ENCODE measurements around the gene UBE2QL1. TPM values are rescaled to one million over a fixed set of nuclear protein-coding genes. Genes with fewer than 3 reads are reported as not detected.

The UBE2QL1 gene
- polyA plus RNA-seq, 1 of the 3 experiments (the other 2 are of a cell fraction), result 0.28 TPM

DNA sequence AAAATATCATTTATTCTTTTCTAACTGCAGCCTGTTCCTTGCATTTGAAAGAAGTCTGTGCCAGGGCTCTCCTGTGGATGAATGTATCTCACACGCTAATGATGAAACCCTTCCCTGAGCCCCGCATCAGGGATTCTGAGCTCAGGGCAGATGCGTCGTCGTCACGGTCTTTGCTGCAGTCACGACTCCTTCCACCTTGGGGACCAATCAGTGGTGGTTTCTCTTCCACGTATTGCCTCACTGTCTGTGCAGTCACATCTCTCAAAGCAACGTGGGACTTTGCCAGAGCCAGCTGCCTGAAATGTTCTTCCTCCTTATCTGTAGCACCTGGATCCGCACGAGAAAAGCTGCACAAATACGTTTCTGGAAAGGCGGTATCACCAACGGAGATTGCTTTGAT, 13.9 kb upstream of the UBE2QL1 start:
- Histone ChIP-seq H3K4me2 (no peak overlapping the region), H3K27me3 (ENCODE audit: insufficient read depth) (no peaks in the 10 kb centered on the region), H3K27ac (ENCODE audit: low read depth in 2 of 2, low read length in 1 of 2) (no peak overlapping the region), H3K9ac (no peak overlapping the region), H3K36me3 (replicated peaks in 1 of 2; ENCODE audit: control insufficient read depth in 1 of 2, insufficient read depth in 2 of 2, low read length in 1 of 2) (no peaks in the 10 kb centered on the region), H3K9me3 (no peaks in the 10 kb centered on the region), H3K4me1 (ENCODE audit: control insufficient read depth in 1 of 2, insufficient read depth in 2 of 2, low read depth in 1 of 2, low read length in 1 of 2) (no peaks in the 10 kb centered on the region; a peak in 2 of 4 replicates), H3K79me2 (ENCODE audit: insufficient read depth) (no peaks in the 10 kb centered on the region), H3F3A (replicated peaks; ENCODE audit: insufficient read depth) (no peaks in the 10 kb centered on the region), H3K9me2 (no peaks in the 10 kb centered on the region), H2AFZ (ENCODE audit: low read depth) (no peak overlapping the region), H4K20me1 (ENCODE audit: insufficient read depth) (no peaks in the 10 kb centered on the region), H3K4me3 (ENCODE audit: low read depth in 2 of 2, low read length in 1 of 2) (no peak overlapping the region)
- POLR2A ChIA-PET, result no interaction called here
- TF ChIP-seq FOXM1 (IDR thresholded peaks at IDR 0.05; ENCODE audit: low read depth) (no peak), YY1 (IDR thresholded peaks at IDR 0.05; ENCODE audit: low read depth) (no peak), TEAD4 (IDR thresholded peaks at IDR 0.05; ENCODE audit: borderline replicate concordance, insufficient read depth) (no peak), RXRA (IDR thresholded peaks at IDR 0.05; ENCODE audit: borderline replicate concordance, low read depth) (no peak), CHD2 (IDR thresholded peaks at IDR 0.05; ENCODE audit: low read length, partially characterized antibody) (no peak), TAF1 (IDR thresholded peaks at IDR 0.05; ENCODE audit: borderline replicate concordance, low read depth, low read length) (no peak), JUND (IDR thresholded peaks at IDR 0.05) (no peak), MXI1 (IDR thresholded peaks at IDR 0.05; ENCODE audit: low read depth, low read length) (no peak)
- TF ChIP-seq, protein P1, sequence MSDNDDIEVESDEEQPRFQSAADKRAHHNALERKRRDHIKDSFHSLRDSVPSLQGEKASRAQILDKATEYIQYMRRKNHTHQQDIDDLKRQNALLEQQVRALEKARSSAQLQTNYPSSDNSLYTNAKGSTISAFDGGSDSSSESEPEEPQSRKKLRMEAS (IDR thresholded peaks at IDR 0.05; ENCODE audit: low read depth), result no peak
- TF ChIP-seq, protein P2, sequence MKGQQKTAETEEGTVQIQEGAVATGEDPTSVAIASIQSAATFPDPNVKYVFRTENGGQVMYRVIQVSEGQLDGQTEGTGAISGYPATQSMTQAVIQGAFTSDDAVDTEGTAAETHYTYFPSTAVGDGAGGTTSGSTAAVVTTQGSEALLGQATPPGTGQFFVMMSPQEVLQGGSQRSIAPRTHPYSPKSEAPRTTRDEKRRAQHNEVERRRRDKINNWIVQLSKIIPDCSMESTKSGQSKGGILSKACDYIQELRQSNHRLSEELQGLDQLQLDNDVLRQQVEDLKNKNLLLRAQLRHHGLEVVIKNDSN (IDR thresholded peaks at IDR 0.05; ENCODE audit: borderline replicate concordance, low read depth), result no peak
- TF ChIP-seq, protein P3, sequence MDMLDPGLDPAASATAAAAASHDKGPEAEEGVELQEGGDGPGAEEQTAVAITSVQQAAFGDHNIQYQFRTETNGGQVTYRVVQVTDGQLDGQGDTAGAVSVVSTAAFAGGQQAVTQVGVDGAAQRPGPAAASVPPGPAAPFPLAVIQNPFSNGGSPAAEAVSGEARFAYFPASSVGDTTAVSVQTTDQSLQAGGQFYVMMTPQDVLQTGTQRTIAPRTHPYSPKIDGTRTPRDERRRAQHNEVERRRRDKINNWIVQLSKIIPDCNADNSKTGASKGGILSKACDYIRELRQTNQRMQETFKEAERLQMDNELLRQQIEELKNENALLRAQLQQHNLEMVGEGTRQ (IDR thresholded peaks at IDR 0.05; ENCODE audit: borderline replicate concordance, low read depth, low read length), result no peak
- 69% methylated on average over 14 of the region's 14 CpGs for WGBS (ENCODE audit: low lambda C conversion rate)
- CTCF ChIA-PET, result interaction anchor here (1.1 to 1.5 kb wide), 2 partner anchors 11 to 21 kb away, joined by 3 to 4 read pairs; no protein-coding TSS in a partner anchor
- no peak for DNase-seq

DNA sequence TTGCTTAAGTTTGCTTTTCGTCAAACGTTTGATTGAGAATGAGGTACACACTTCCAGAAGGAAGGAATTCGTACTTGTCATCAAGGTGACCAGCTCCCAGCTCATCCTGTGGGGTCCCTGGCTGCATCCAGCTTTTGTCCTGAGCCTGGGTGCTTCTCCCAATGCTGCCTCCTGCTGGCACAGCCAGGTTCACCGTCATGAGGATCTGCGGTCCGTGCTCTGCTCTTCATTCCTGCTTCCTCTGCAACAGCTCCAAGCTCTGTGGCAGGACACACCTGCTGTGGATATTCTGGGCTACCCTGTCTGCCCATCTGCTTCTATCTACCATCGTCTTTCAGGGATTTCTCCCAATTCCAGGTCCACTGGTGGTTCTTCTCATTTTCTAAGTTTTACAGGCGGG, 13.3 kb upstream of the UBE2QL1 start:
- Histone ChIP-seq H3K9me3 (no peaks in the 10 kb centered on the region), H3K27ac (ENCODE audit: low read depth in 2 of 2, low read length in 1 of 2) (no peak overlapping the region), H4K20me1 (ENCODE audit: insufficient read depth) (no peaks in the 10 kb centered on the region), H3K9ac (no peak overlapping the region), H3K36me3 (replicated peaks in 1 of 2; ENCODE audit: control insufficient read depth in 1 of 2, insufficient read depth in 2 of 2, low read length in 1 of 2) (no peaks in the 10 kb centered on the region), H3K9me2 (no peaks in the 10 kb centered on the region), H3K79me2 (ENCODE audit: insufficient read depth) (no peaks in the 10 kb centered on the region), H3K4me2 (no peak overlapping the region), H3K4me3 (ENCODE audit: low read depth in 2 of 2, low read length in 1 of 2) (no peak overlapping the region), H2AFZ (ENCODE audit: low read depth) (no peak overlapping the region), H3K27me3 (ENCODE audit: insufficient read depth) (no peaks in the 10 kb centered on the region), H3F3A (replicated peaks; ENCODE audit: insufficient read depth) (no peaks in the 10 kb centered on the region), H3K4me1 (ENCODE audit: control insufficient read depth in 1 of 2, insufficient read depth in 2 of 2, low read depth in 1 of 2, low read length in 1 of 2) (no peaks in the 10 kb centered on the region; a peak in 2 of 4 replicates)
- WGBS (ENCODE audit: low lambda C conversion rate), result 51% methylated on average over 8 of the region's 8 CpGs
- DNase-seq, result no peak
- ChIA-PET CTCF (interaction anchor here (1.5 kb wide), 1 partner anchor 11 kb away, joined by 4 read pairs; no protein-coding TSS in a partner anchor), POLR2A (no interaction called here)
- TF ChIP-seq JUND (IDR thresholded peaks at IDR 0.05), result no peak
- TF ChIP-seq RAD21 (IDR thresholded peaks at IDR 0.05; ENCODE audit: low read length), result peak; percentile 31
- TF ChIP-seq, protein P4, sequence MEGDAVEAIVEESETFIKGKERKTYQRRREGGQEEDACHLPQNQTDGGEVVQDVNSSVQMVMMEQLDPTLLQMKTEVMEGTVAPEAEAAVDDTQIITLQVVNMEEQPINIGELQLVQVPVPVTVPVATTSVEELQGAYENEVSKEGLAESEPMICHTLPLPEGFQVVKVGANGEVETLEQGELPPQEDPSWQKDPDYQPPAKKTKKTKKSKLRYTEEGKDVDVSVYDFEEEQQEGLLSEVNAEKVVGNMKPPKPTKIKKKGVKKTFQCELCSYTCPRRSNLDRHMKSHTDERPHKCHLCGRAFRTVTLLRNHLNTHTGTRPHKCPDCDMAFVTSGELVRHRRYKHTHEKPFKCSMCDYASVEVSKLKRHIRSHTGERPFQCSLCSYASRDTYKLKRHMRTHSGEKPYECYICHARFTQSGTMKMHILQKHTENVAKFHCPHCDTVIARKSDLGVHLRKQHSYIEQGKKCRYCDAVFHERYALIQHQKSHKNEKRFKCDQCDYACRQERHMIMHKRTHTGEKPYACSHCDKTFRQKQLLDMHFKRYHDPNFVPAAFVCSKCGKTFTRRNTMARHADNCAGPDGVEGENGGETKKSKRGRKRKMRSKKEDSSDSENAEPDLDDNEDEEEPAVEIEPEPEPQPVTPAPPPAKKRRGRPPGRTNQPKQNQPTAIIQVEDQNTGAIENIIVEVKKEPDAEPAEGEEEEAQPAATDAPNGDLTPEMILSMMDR (IDR thresholded peaks at IDR 0.05), result peak; percentile 9; the same call in 1 of the 2 replicates
- TF ChIP-seq NRF1 (IDR thresholded peaks at IDR 0.05; ENCODE audit: low read depth, low read length), result no peak
- peak; percentile 26; the same call in 1 of the 2 replicates for TF ChIP-seq SMC3 (IDR thresholded peaks at IDR 0.05; ENCODE audit: low read depth, low read length)
- TF ChIP-seq MXI1 (IDR thresholded peaks at IDR 0.05; ENCODE audit: low read depth, low read length), result no peak
- no peak for TF ChIP-seq FOXM1 (IDR thresholded peaks at IDR 0.05; ENCODE audit: low read depth)

All from SK-N-SH (cell line).